ENCODE results near the gene TLN1.

TLN1 gene, protein sequence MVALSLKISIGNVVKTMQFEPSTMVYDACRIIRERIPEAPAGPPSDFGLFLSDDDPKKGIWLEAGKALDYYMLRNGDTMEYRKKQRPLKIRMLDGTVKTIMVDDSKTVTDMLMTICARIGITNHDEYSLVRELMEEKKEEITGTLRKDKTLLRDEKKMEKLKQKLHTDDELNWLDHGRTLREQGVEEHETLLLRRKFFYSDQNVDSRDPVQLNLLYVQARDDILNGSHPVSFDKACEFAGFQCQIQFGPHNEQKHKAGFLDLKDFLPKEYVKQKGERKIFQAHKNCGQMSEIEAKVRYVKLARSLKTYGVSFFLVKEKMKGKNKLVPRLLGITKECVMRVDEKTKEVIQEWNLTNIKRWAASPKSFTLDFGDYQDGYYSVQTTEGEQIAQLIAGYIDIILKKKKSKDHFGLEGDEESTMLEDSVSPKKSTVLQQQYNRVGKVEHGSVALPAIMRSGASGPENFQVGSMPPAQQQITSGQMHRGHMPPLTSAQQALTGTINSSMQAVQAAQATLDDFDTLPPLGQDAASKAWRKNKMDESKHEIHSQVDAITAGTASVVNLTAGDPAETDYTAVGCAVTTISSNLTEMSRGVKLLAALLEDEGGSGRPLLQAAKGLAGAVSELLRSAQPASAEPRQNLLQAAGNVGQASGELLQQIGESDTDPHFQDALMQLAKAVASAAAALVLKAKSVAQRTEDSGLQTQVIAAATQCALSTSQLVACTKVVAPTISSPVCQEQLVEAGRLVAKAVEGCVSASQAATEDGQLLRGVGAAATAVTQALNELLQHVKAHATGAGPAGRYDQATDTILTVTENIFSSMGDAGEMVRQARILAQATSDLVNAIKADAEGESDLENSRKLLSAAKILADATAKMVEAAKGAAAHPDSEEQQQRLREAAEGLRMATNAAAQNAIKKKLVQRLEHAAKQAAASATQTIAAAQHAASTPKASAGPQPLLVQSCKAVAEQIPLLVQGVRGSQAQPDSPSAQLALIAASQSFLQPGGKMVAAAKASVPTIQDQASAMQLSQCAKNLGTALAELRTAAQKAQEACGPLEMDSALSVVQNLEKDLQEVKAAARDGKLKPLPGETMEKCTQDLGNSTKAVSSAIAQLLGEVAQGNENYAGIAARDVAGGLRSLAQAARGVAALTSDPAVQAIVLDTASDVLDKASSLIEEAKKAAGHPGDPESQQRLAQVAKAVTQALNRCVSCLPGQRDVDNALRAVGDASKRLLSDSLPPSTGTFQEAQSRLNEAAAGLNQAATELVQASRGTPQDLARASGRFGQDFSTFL (N-terminal part only)

GRCh38 chr9:35732185-35732799 is at the start of gene TLN1, which contains the start of gene CREB3:
TLN1 (minus strand) TSS chr9:35732195; CDS start chr9:35725694, 6,501 bp downstream.
CREB3 (plus strand) TSS chr9:35732666; CDS start chr9:35732773, 107 bp downstream.
- peak; percentile 98 for DNase-seq

DNA sequence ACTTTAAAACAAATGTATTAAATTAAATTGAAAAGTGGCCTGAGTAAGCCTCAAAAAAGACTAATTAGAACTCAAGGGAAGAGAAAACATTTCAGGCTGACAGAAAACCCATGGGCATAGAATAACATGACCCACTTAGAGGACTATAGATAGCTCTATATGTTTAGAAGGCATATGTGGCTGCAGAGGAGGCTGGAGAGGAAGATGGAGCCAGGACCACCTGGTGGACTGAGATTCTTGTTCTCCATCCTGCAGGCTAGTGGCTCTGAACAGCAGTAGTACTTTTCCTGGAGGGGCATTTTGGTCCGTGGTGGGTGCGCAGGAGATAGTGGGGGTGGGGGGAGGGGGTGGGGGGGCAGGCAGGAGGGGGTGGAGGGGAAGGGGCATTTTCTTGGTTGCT is 49.1 kb upstream of the TLN1 start:
- no peak for DNase-seq

GRCh38 chr9:35778496-35778895 is 46.5 kb upstream of the TLN1 start:
- DNase-seq = no peak

- DNase-seq = no peak
Observed at GRCh38 chr9:35776018-35776417, 44.0 kb upstream of the TLN1 start.

- no peak for DNase-seq
Observed at GRCh38 chr9:35774907-35775635, 43.1 kb upstream of the TLN1 start.

DNA sequence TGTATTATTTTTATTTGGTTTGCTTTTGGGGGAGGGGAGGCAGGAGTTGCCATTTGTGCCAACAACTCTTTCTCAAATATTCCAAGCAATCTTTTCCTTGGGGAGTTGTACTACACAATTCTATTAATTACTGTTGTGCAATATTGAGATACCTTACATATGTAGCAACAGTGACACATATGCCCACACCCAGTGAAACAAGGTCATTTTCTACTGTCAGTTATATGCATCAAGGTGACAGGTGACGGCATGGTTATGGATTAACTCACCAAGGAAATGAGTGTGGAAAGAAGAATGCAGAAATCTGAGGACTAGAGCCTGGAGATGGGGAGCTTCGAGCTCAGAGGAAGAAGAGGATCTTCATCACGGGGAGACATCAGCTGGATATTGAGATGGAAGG is 39.9 kb upstream of the TLN1 start:
- no peak for DNase-seq

DNA sequence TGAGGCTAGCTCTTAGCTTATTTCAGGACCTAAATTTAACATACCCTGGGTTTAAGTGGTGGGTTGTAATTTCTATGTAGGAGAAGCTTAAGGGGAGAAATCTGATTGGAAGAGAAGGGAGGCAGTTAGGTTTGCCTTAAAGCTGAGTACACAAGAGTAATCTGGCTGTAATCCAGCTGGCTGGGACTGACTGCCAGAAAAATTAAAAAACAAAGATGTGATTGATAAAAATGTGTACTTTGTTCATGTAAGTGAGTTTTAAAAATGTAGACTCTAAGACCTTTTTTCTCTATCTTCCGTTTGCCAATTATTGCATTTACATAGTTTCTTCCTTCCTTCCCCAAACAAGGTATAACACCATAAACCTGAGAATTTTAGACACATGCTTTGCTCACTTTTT is 39.5 kb upstream of the TLN1 start:
- DNase-seq = no peak

GRCh38 chr9:35771075-35771433 is 39.1 kb upstream of the TLN1 start:
- no peak for DNase-seq

- no peak for DNase-seq
Observed at GRCh38 chr9:35769763-35770162, 37.8 kb upstream of the TLN1 start.

DNA sequence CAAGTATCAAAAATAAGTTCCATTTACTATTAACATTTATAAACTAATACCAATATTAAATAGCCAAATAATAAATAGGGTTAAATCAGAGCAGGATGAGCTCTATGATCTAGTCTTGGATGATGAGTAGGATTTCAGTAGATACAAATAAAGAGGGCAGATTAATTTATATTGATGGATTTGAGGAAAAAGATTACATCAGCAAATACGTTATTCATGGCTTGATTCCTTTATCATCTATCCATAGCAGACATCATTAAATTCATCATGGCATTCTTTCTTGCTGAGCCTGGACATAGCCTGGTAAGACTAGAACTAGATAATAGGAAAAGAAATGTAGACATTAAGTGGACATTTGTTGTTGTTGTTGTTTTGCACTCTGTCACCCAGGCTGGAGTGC is 35.5 kb upstream of the TLN1 start:
- no peak for DNase-seq

GRCh38 chr9:35766997-35767396 is 35.0 kb upstream of the TLN1 start:
- no peak for DNase-seq

DNA sequence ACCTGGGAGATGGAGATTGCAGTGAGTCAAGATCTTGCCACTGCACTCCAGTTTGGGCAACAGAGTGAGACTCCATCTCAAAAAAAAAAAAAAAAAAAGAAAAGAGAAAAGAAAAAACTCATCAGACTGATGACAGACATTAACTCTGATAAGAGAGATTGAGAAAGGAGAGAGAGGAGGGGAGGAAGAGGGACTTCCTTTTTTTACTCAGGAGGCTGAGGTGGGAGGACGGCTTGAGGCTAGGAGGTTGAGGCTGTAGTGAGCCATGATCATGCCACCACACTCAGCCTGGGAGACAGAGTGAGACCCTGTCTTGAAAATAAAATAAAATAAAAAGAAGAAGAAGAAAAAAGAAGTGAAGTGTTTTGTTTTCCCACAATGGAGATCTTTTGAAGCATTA is 31.8 kb upstream of the TLN1 start:
- no peak for DNase-seq

DNA sequence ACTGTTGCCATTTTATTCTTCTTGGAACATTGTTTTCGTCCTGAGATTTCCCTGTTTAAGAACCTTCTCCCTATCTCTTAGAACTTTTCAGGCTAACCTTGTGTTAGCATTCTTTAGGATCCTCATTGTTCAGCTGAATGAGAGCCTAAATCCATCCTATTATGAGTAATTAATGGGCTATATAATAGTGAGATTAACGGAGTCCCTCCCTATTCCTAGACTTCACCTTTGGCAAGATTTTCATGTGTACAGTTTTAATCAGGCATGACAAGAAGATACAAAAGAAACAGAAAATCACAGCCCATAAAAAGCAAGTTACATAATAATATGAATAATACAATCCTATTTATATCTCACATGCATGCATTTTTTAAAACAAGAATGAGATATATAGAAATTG is 31.2 kb upstream of the TLN1 start:
- DNase-seq = no peak

DNA sequence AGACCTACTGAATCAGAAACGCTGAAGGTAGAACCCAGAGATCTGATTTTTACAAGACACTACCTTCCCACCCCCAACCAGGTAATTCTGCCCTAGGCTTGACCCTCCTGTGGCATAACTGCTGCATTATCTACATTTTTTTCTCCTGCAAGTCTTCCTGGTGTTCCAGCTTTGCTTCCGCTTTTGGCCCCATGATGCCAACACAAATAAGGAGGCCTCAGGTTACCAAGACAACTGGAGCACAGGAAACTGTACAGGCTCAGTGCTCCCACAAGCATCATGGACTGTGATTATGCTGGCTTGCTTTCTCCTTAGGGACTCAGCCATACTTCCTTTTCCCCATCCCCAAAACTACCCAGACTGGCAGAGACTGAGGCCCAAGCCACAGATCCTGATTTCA is 28.7 kb upstream of the TLN1 start:
- no peak for DNase-seq

GRCh38 chr9:35759795-35760194 is 27.8 kb upstream of the TLN1 start:
- DNase-seq = no peak

DNA sequence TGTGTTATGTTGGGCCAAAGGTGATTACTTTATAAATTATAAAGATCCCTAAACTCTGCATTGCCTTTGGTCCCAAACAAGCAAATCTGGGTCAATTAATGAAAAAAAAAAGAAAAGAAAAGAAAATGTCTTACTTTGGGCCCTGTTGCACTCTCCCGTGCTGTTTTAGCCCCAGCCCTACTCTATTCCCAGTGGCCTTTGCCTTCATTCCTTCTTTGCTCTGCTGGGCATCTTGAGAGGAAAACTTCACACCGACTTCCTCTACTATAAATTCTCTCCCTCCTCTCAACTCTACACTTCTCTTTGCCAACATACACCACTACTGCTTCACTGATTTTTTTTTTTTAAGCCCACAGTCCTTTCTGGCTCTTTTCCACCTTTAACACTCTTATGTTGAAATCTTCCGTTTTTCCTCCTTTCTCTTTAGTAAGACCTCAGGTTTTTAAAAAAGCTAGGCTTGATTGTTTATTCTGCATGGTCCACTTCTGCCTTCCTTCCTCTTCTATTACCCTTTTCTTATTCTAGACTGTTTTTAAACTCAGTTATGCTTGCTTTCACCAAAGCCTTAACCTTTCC is 26.6 kb upstream of the TLN1 start:
- DNase-seq = no peak

GRCh38 chr9:35757892-35758275 is 25.9 kb upstream of the TLN1 start:
- DNase-seq = no peak

DNA sequence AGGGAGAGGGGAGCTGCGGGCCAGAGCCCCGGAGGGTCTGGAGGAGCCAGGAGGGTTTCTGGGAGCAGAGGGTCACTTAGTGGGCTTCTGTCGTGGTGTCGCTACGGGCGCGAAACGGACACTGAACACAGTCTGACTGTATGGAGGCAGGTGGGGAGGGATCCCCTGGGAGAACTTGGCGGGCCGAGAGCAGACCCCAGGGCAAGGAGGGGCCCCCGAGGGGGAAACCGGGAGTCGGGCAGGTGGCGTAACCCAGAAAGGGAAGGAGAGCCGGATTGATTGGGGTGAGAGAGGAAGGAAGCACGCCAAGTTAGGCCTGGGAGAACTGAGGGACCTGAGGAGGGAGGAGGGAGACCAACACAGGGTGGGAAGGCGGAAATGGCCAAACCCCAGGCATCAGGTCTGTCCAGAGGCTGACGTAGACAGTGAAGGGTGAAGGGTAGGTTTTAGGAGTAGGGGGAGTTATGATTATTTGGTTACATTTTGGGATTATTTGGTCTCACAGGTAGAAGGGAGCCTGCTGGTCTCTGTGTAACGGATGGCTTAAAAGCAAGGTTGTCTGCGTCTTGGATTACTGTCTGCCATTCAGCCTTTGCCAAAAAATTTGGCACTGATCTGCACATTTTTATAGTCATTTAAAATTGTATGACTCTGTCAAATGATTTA is 25.4 kb upstream of the TLN1 start:
- peak; percentile 15 for DNase-seq

DNA sequence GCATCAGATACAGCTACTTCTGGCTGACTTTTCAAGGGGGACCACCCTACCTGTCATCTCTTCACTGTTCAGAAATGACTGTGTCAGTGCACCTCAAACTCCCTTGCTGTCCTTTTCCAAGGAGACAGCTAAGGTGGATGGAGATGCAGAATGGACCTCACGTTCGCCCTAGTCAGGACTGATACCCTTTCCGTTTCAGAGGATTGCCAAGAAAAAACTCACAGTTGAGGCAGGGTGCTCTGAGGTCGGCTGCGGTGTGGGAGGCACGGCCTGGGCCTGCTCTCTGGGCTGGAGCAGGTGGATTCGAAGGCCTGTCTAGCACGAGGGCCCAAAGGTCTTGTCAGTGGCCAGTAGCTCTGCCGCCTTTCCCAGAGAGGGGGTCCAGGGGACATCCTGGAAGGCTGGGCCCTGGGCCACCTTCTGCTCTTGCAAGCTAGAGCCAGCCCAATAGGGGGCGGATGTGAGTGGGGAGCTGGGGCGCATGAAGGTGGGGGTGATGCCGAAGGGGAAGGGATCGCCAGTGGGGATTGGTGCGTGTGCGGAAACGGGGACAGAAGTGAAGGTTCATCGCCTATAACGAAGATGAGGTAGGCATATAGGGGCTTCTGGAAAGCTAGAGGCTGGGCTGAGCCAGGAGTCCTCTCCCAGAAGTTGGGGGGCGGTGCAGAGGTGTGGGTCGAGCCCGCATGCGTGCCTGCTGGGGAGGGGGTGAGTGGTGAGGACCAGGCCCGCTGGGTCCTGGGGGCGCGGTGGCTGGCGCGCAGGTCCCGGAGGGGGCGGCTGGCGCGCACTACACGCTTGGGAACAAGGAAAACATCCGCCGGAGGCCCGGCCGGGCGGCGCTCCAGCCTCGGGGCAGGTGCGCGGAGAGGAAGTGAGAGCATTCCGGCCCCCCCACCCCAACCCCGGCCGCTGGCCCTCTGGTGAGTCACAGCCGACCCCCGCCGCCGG is 24.6 kb upstream of the TLN1 start:
- peak; percentile 71 for DNase-seq

GRCh38 chr9:35755071-35755470 is 23.1 kb upstream of the TLN1 start:
- no peak for DNase-seq

Measured in CD4-positive, alpha-beta T cell treated with Interferon gamma for 1 hour (primary cell).